Stimulated activated effector memory CD8-positive, alpha-beta T cell treated with anti-CD3 and anti-CD28 coated beads, Interleukin-12 subunit alpha, Interleukin-12 subunit beta, amount 100 ng/mL, for 72 hours (primary cell): Measurements from ENCODE around the gene TARP.

ENCODE experiments used
- ATAC-seq: fragments of 150-1000 bp; cut with Tn5 transposase; 2 replicates; pipeline ENCODE4 v1.10.0; 2021
- DNase-seq, 2 donors: peaks; one replicate each; pipeline ENCODE4 v3.0.0; 2021 to 2022; ENCODE audit warnings: low spot score in 2 of 2
- H3K27ac Mint-ChIP-seq: one replicate; pipeline ENCODE4 v1.8.0; 2022; ENCODE audit warnings: mild to moderate bottlenecking, mixed read lengths
- H3K36me3 Mint-ChIP-seq: one replicate; pipeline ENCODE4 v1.8.0; 2022; ENCODE audit warnings: mild to moderate bottlenecking, mixed read lengths
- H3K4me1 Mint-ChIP-seq: one replicate; pipeline ENCODE4 v1.8.0; 2022; ENCODE audit warnings: mixed read lengths
- H3K4me3 Mint-ChIP-seq: one replicate; pipeline ENCODE4 v1.8.0; 2022; ENCODE audit warnings: mild to moderate bottlenecking, mixed read lengths
- H3K9me3 Mint-ChIP-seq: one replicate; pipeline ENCODE4 v1.8.0; 2022; ENCODE audit warnings: mixed read lengths

Gene TARP

GRCh38 chr7:38273286-38273995 is at the start of gene TARP:
TARP (minus strand) TSS chr7:38273636.
- no peaks in the 10 kb centered on the region for H3K4me1 Mint-ChIP-seq

GRCh38 chr7:38323156-38323555 is 49.7 kb upstream of the TARP start:
- ATAC-seq (no peak), DNase-seq (no peak)
- H3K9me3 Mint-ChIP-seq, result no peaks in the 10 kb centered on the region
- no peak overlapping the region for H3K4me3 Mint-ChIP-seq
- peaks cover 6% of the 10 kb centered on the region for H3K36me3 Mint-ChIP-seq
- no peak overlapping the region for H3K27ac Mint-ChIP-seq
- peaks cover 44% of the 10 kb centered on the region for H3K4me1 Mint-ChIP-seq

More at GRCh38 chr7:38273286-38273995, at the start of gene TARP:
- no peaks in the 10 kb centered on the region for H3K9me3 Mint-ChIP-seq
- peak within 1 kb of the TSS; percentile 61 for H3K4me3 Mint-ChIP-seq
- peak within 1 kb of the TSS; percentile 43 for H3K27ac Mint-ChIP-seq
- peaks cover 51% of the 10 kb centered on the region for H3K36me3 Mint-ChIP-seq
- no peak for ATAC-seq
- no peak for DNase-seq

GRCh38 chr7:38322461-38322860 is 49.0 kb upstream of the TARP start:
- H3K36me3 Mint-ChIP-seq, result peaks cover 12% of the 10 kb centered on the region
- no peak overlapping the region for H3K27ac Mint-ChIP-seq

GRCh38 chr7:38321967-38322366 is 48.5 kb upstream of the TARP start:
- Mint-ChIP-seq H3K4me3 (no peak overlapping the region), H3K27ac (no peak overlapping the region), H3K4me1 (peaks cover 45% of the 10 kb centered on the region), H3K9me3 (no peaks in the 10 kb centered on the region), H3K36me3 (peaks cover 15% of the 10 kb centered on the region)
- no peak for ATAC-seq
- DNase-seq, result no peak

More at GRCh38 chr7:38322461-38322860, 49.0 kb upstream of the TARP start:
- Mint-ChIP-seq H3K4me1 (peaks cover 48% of the 10 kb centered on the region), H3K4me3 (no peak overlapping the region), H3K9me3 (no peaks in the 10 kb centered on the region)
- ATAC-seq (no peak), DNase-seq (no peak)

- Mint-ChIP-seq H3K9me3 (no peaks in the 10 kb centered on the region), H3K4me1 (peaks cover 42% of the 10 kb centered on the region)
- ATAC-seq, result peak; percentile 60
Measured at GRCh38 chr7:38321515-38321944, 48.1 kb upstream of the TARP start.

GRCh38 chr7:38321050-38321449 is 47.6 kb upstream of the TARP start:
- DNase-seq, result no peak
- peak overlapping the region; percentile 88 for H3K4me3 Mint-ChIP-seq

More at GRCh38 chr7:38321515-38321944, 48.1 kb upstream of the TARP start:
- Mint-ChIP-seq H3K4me3 (peak overlapping the region; percentile 88), H3K36me3 (peaks cover 15% of the 10 kb centered on the region), H3K27ac (no peak overlapping the region)
- DNase-seq, result no peak

GRCh38 chr7:38319873-38320272 is 46.4 kb upstream of the TARP start:
- DNase-seq (no peak), ATAC-seq (no peak)
- Mint-ChIP-seq H3K4me1 (peaks cover 42% of the 10 kb centered on the region), H3K36me3 (peaks cover 15% of the 10 kb centered on the region), H3K9me3 (no peaks in the 10 kb centered on the region), H3K27ac (peak overlapping the region; percentile 93), H3K4me3 (peak overlapping the region; percentile 88)

More at GRCh38 chr7:38321050-38321449, 47.6 kb upstream of the TARP start:
- no peak for ATAC-seq
- peaks cover 15% of the 10 kb centered on the region for H3K36me3 Mint-ChIP-seq
- no peaks in the 10 kb centered on the region for H3K9me3 Mint-ChIP-seq
- H3K27ac Mint-ChIP-seq, result peak overlapping the region; percentile 93
- H3K4me1 Mint-ChIP-seq, result peaks cover 42% of the 10 kb centered on the region

GRCh38 chr7:38318803-38319416 is 45.5 kb upstream of the TARP start:
- DNase-seq (no peak), ATAC-seq (peak; percentile 64)
- peak overlapping the region; percentile 88 for H3K4me3 Mint-ChIP-seq
- H3K9me3 Mint-ChIP-seq, result no peaks in the 10 kb centered on the region
- peaks cover 42% of the 10 kb centered on the region for H3K4me1 Mint-ChIP-seq
- peak overlapping the region; percentile 93 for H3K27ac Mint-ChIP-seq
- H3K36me3 Mint-ChIP-seq, result peaks cover 15% of the 10 kb centered on the region

GRCh38 chr7:38318241-38318640 is 44.8 kb upstream of the TARP start:
- H3K4me3 Mint-ChIP-seq, result peak overlapping the region; percentile 88
- H3K4me1 Mint-ChIP-seq, result peaks cover 35% of the 10 kb centered on the region
- peaks cover 15% of the 10 kb centered on the region for H3K36me3 Mint-ChIP-seq
- H3K9me3 Mint-ChIP-seq, result no peaks in the 10 kb centered on the region
- H3K27ac Mint-ChIP-seq, result peak overlapping the region; percentile 93
- ATAC-seq, result peak; percentile 24
- DNase-seq, result no peak

- H3K27ac Mint-ChIP-seq, result peak overlapping the region; percentile 93
- peak overlapping the region; percentile 88 for H3K4me3 Mint-ChIP-seq
- DNase-seq, result peak in 1 of 2 donors; percentile 71
- H3K4me1 Mint-ChIP-seq, result peaks cover 28% of the 10 kb centered on the region
- peak; percentile 80 for ATAC-seq
- peaks cover 15% of the 10 kb centered on the region for H3K36me3 Mint-ChIP-seq
- H3K9me3 Mint-ChIP-seq, result no peaks in the 10 kb centered on the region
Measured at GRCh38 chr7:38317515-38317914, 44.1 kb upstream of the TARP start.

- Mint-ChIP-seq H3K4me1 (peaks cover 27% of the 10 kb centered on the region), H3K27ac (peak overlapping the region; percentile 93), H3K4me3 (peak overlapping the region; percentile 88), H3K9me3 (no peaks in the 10 kb centered on the region), H3K36me3 (peaks cover 15% of the 10 kb centered on the region)
- ATAC-seq, result no peak
- DNase-seq, result no peak
Measured at GRCh38 chr7:38316733-38317360, 43.4 kb upstream of the TARP start.

GRCh38 chr7:38315410-38315809 is 42.0 kb upstream of the TARP start:
- ATAC-seq, result no peak
- DNase-seq, result no peak
- Mint-ChIP-seq H3K4me3 (peak overlapping the region; percentile 88), H3K4me1 (peaks cover 22% of the 10 kb centered on the region), H3K9me3 (no peaks in the 10 kb centered on the region), H3K36me3 (peaks cover 15% of the 10 kb centered on the region), H3K27ac (no peak overlapping the region)

- ATAC-seq (no peak), DNase-seq (no peak)
- Mint-ChIP-seq H3K9me3 (no peaks in the 10 kb centered on the region), H3K4me1 (peaks cover 1% of the 10 kb centered on the region), H3K36me3 (peaks cover 7% of the 10 kb centered on the region), H3K4me3 (peak overlapping the region; percentile 88), H3K27ac (peak overlapping the region; percentile 54)
Measured at GRCh38 chr7:38312821-38313220, 39.4 kb upstream of the TARP start.

- DNase-seq, result no peak
- peaks cover 5% of the 10 kb centered on the region for H3K4me1 Mint-ChIP-seq
- H3K36me3 Mint-ChIP-seq, result no peaks in the 10 kb centered on the region
- no peaks in the 10 kb centered on the region for H3K9me3 Mint-ChIP-seq
- H3K27ac Mint-ChIP-seq, result no peak overlapping the region
- ATAC-seq, result peak; percentile 37
- peak overlapping the region; percentile 88 for H3K4me3 Mint-ChIP-seq
Measured at GRCh38 chr7:38311329-38311937, 38.0 kb upstream of the TARP start.

GRCh38 chr7:38310591-38311101 is 37.2 kb upstream of the TARP start:
- Mint-ChIP-seq H3K27ac (no peak overlapping the region), H3K9me3 (no peaks in the 10 kb centered on the region), H3K36me3 (no peaks in the 10 kb centered on the region), H3K4me1 (peaks cover 6% of the 10 kb centered on the region), H3K4me3 (peak overlapping the region; percentile 88)
- DNase-seq, result no peak
- no peak for ATAC-seq
